Tongue (tissue), 2 donors: Measurements from ENCODE around the gene PPFIBP2. TPM values are rescaled to one million over a fixed set of nuclear protein-coding genes. Genes with fewer than 3 reads are reported as not detected.

Experiments
- DNase-seq: peaks from one replicate; pipeline ENCODE4 v3.0.0-alpha.2; 2015
- total RNA-seq: library from RNA; depleted of rRNA; stranded (reverse); fragments of >200 nt; gene quantifications from one replicate; pipeline ENCODE4 v1.2.3, GENCODE V29; 2014

The PPFIBP2 gene
- total RNA-seq, 1 donor from 2014 or later, result 70.7 TPM

- DNase-seq, result peak; percentile 15
Observed at GRCh38 chr11:7600205-7600775, 86.5 kb downstream of the PPFIBP2 start.

GRCh38 chr11:7603031-7603781, 89.4 kb downstream of the PPFIBP2 start:
- DNase-seq, result peak; percentile 20

GRCh38 chr11:7604331-7604955, 90.6 kb downstream of the PPFIBP2 start:
- DNase-seq, result no peak

- DNase-seq, result peak; percentile 57
Observed at GRCh38 chr11:7605186-7605943, 91.6 kb downstream of the PPFIBP2 start.

- DNase-seq, result no peak
Observed at GRCh38 chr11:7606496-7606895, 92.7 kb downstream of the PPFIBP2 start.

GRCh38 chr11:7609015-7609414, 95.2 kb downstream of the PPFIBP2 start:
- no peak for DNase-seq

GRCh38 chr11:7609521-7609920, 95.7 kb downstream of the PPFIBP2 start:
- DNase-seq, result no peak

GRCh38 chr11:7610393-7610792, 96.6 kb downstream of the PPFIBP2 start:
- DNase-seq, result no peak

- DNase-seq, result no peak
Observed at GRCh38 chr11:7611411-7611810, 97.6 kb downstream of the PPFIBP2 start.

- no peak for DNase-seq
Observed at GRCh38 chr11:7612056-7612660, 98.4 kb downstream of the PPFIBP2 start.

- DNase-seq, result no peak
Observed at GRCh38 chr11:7612661-7613393, 99.0 kb downstream of the PPFIBP2 start.

GRCh38 chr11:7613394-7613720, 99.6 kb downstream of the PPFIBP2 start:
- DNase-seq, result no peak

GRCh38 chr11:7614656-7615055, 100.9 kb downstream of the PPFIBP2 start:
- DNase-seq, result no peak

- no peak for DNase-seq
Observed at GRCh38 chr11:7617032-7617431, 103.2 kb downstream of the PPFIBP2 start.

- DNase-seq, result no peak
Observed at GRCh38 chr11:7619322-7619721, 105.5 kb downstream of the PPFIBP2 start.

GRCh38 chr11:7621090-7621489, 107.3 kb downstream of the PPFIBP2 start:
- DNase-seq, result no peak

GRCh38 chr11:7621554-7621953, 107.8 kb downstream of the PPFIBP2 start:
- no peak for DNase-seq

- no peak for DNase-seq
Observed at GRCh38 chr11:7622721-7623120, 108.9 kb downstream of the PPFIBP2 start.

- no peak for DNase-seq
Observed at GRCh38 chr11:7628660-7629059, 114.9 kb downstream of the PPFIBP2 start.

GRCh38 chr11:7630002-7630401, 116.2 kb downstream of the PPFIBP2 start:
- DNase-seq, result no peak

GRCh38 chr11:7632211-7632610, 118.4 kb downstream of the PPFIBP2 start:
- DNase-seq, result peak; percentile 47

GRCh38 chr11:7635137-7635536, 121.3 kb downstream of the PPFIBP2 start:
- DNase-seq, result peak; percentile 48
